ENCODE data around the gene FAM50A.

- TF ChIP-seq EZH2phosphoT487 (IDR thresholded peaks at IDR 0.05; ENCODE audit: insufficient read depth, low read depth) (no peak), EZH2 (IDR thresholded peaks at IDR 0.05; ENCODE audit: insufficient read depth, poor library complexity, severe bottlenecking) (no peak)
These were observed 45.9 kb upstream of the FAM50A start, which contains the start of gene RPL10 for GRCh38 chrX:154397888-154398667.
